ENCODE measurements around the gene AGRN. TPM values are rescaled to one million over a fixed set of nuclear protein-coding genes. Genes with fewer than 3 reads are reported as not detected.

The AGRN gene
- total and polyA plus RNA-seq, 2 of the 4 experiments (the other 2 are of a cell fraction), result 8.1 to 115 TPM

- Histone ChIP-seq H3K23ac (ENCODE audit: low read depth, low read length) (no peak overlapping the region), H3K4me3 (ENCODE audit: insufficient read depth, low read depth, low read length) (no peak overlapping the region), H2BK15ac (ENCODE audit: low read depth, low read length) (no peak overlapping the region), H3K9me1 (ENCODE audit: insufficient read depth, low read length) (no peaks in the 10 kb centered on the region), H3K27me3 (ENCODE audit: control insufficient read depth, insufficient read depth, low read length) (no peaks in the 10 kb centered on the region), H3K14ac (replicated peaks; ENCODE audit: low read depth, low read length) (no peak overlapping the region), H3K27ac (ENCODE audit: insufficient read depth, low read length) (no peak overlapping the region), H3K9me3 (ENCODE audit: control insufficient read depth, insufficient read depth, low read length) (peaks cover 5% of the 10 kb centered on the region), H3K4me2 (ENCODE audit: low read depth, low read length) (no peak overlapping the region), H2AK5ac (ENCODE audit: low read depth, low read length) (no peak overlapping the region), H3K56ac (ENCODE audit: extremely low read depth, insufficient read depth, low read length) (no peak overlapping the region), H3K9ac (ENCODE audit: low read depth, low read length) (no peak overlapping the region), H4K5ac (ENCODE audit: low read depth, low read length) (no peak overlapping the region), H2BK5ac (ENCODE audit: low read depth, low read length, poor library complexity, severe bottlenecking) (no peak overlapping the region), H3K4ac (ENCODE audit: low read depth, low read length) (no peak overlapping the region), H2BK20ac (ENCODE audit: low read depth, low read length) (no peak overlapping the region), H3K18ac (ENCODE audit: low read depth, low read length) (no peak overlapping the region), H2AFZ (replicated peaks; ENCODE audit: low read length, poor library complexity) (no peak overlapping the region), H3K79me1 (ENCODE audit: low read depth in 1 of 2, low read length in 2 of 2) (peaks cover 0 to 8% of the 10 kb centered on the region in 2 experiments; a peak in 1 of 4 replicates), H4K8ac (ENCODE audit: low read depth in 2 of 2, low read length in 2 of 2) (no peak overlapping the region), H4K91ac (ENCODE audit: insufficient read depth, low read depth, low read length) (no peak overlapping the region), H3K36me3 (ENCODE audit: control insufficient read depth, insufficient read depth, low read length) (no peaks in the 10 kb centered on the region), H2AK9ac (replicated peaks; ENCODE audit: low read depth, low read length, poor library complexity) (no peak overlapping the region), H3K4me1 (ENCODE audit: control insufficient read depth, insufficient read depth, low read length) (no peaks in the 10 kb centered on the region), H4K20me1 (ENCODE audit: insufficient read depth, low read length) (no peaks in the 10 kb centered on the region), H2BK120ac (ENCODE audit: low read depth, low read length) (no peak overlapping the region)
- 96% methylated on average over 5 of the region's 18 CpGs; no CpG with 5 or more reads in 1 of the 2 experiments for WGBS, 2 experiments (ENCODE audit: extremely low coverage in 2 of 2, insufficient read length in 1 of 2)
- no TSS peak for BruUV-seq (replicated peaks)
- POLR2A ChIA-PET (ENCODE audit: unreplicated experiment), result no interaction called here
- dilution Hi-C loops (cut with HindIII; ENCODE audit: low sequenced_read_pairs, unreplicated experiment), result no loop called here
- in situ Hi-C loops (cut with MboI; ENCODE audit: low sequenced_read_pairs), result no loop called here
- ATAC-seq (ENCODE audit: low read depth) (no peak), DNase-seq (no peak)
- no peak for TF ChIP-seq USF2 (IDR thresholded peaks at IDR 0.05; ENCODE audit: low read depth, low read length)
- no peak for TF ChIP-seq NFE2L2 (IDR thresholded peaks at IDR 0.05; ENCODE audit: low read depth, low read length)
- no peak for TF ChIP-seq RAD21 (IDR thresholded peaks at IDR 0.05; ENCODE audit: low read length)
- no peak for TF ChIP-seq RCOR1 (IDR thresholded peaks at IDR 0.05; ENCODE audit: insufficient replicate concordance, low read length)
- TF ChIP-seq BHLHE40 (IDR thresholded peaks at IDR 0.05; ENCODE audit: low read depth, low read length), result no peak
- no peak for TF ChIP-seq CHD1 (IDR thresholded peaks at IDR 0.05; ENCODE audit: low read depth, low read length)
- no peak for TF ChIP-seq POLR2A (IDR thresholded peaks at IDR 0.05; ENCODE audit: low read depth, low read length)
- TF ChIP-seq MAFK (IDR thresholded peaks at IDR 0.05; ENCODE audit: low read depth, low read length), result no peak
- TF ChIP-seq MXI1 (IDR thresholded peaks at IDR 0.05; ENCODE audit: borderline replicate concordance, low read depth, low read length), result no peak
- CTCF ChIA-PET, result no interaction called here
- intact Hi-C loops (cut with micrococcal nuclease), result no loop called here
Observed at GRCh38 chr1:1098681-1099421, 78.9 kb downstream of the AGRN start.

All from IMR-90 (cell line).